ENCODE data around the gene USP20.

USP20 gene

DNA sequence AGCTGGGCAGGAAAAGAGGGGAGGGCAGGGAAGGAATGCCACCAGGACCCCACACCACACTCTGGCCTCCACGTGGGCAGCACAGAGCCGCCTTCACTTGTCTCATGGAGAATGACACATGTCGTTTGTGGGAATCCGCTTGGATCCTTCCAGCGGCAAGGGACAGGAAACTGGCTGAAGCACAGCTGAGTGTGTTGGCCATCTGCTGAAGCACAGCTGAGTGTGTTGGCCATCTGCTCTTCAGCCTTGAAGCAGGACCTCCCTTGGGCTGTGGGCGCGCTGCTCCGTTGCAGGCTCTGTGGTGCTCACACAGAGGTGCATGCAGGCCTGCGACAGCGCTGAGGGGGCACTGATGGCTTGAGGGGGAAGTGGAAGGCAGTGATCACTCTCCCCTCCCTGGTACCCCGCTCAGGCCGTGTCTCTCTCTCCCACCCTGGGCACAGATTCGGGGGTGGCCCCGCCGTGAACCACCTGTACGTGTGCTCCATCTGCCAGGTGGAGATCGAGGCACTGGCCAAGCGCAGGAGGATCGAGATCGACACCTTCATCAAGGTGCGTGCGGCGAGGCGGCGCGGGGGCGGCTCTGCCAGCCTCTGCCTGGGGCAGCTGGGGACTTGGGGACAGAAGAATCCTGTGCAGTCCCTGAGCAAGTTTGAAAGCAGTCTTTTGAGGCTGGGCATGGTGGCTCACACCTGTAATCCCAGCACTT is 40.6 kb downstream of the USP20 start:
- DNase-seq = peak in 1 of 2 experiments; percentile 58

DNA sequence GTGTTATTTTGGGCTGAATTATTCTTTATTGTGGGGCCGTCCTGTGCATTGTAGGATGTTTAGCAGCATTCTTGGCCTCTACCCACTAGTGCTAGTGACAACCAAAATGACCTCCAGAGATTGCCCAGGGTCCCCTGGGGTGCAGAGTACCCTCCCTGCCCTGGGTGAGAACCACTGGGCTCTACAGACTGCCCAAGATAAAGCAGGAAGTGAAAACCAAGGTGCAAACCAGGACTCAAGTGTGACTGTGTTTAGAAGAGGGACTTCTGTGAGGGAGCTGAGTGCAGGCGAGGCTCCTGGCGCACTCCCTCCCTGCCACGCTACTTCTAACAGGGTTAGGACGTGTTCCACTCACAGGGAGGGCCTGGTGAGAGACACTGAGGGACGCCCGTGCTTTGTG is 41.6 kb downstream of the USP20 start:
- DNase-seq = no peak

- no peak for DNase-seq
Observed at GRCh38 chr9:129878291-129878690, 43.0 kb downstream of the USP20 start.

GRCh38 chr9:129879103-129879699 is 43.9 kb downstream of the USP20 start:
- DNase-seq = no peak

DNA sequence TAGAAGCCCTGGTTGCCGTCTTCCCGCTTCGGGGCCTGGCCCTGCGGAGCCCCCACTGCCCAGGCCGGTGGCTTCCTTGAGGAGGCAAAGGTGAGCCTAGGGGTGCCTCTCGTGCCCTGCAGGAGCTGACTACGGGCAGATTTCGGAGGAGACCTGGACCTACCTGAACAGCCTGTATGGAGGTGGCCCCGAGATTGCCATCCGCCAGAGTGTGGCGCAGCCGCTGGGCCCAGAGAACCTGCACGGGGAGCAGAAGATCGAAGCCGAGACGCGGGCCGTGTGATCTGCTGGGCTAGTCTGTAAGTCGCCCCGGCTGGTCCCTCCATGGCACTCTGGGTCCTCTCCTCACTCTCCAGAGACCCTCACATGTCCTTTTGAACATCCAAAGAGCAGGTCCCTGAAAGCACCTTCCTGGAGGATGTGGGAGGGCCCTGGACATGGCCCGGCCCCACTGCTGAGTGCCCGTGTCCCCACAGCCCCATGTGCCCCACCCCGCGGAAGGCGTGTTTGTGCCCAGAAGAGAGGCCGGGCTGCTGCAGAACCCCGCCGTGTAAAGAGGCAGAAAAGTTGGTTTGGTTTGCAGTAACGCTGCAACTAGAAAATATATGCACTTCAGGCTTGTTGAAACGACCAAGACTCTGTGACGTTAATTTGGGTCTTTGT is 44.9 kb downstream of the USP20 start:
- no peak for DNase-seq

- DNase-seq = no peak
Observed at GRCh38 chr9:129880654-129881546, 45.6 kb downstream of the USP20 start.

GRCh38 chr9:129881547-129882324 is 46.5 kb downstream of the USP20 start:
- no peak for DNase-seq

GRCh38 chr9:129884220-129885017 is 49.2 kb downstream of the USP20 start:
- peak; percentile 25 to 60 for DNase-seq

DNA sequence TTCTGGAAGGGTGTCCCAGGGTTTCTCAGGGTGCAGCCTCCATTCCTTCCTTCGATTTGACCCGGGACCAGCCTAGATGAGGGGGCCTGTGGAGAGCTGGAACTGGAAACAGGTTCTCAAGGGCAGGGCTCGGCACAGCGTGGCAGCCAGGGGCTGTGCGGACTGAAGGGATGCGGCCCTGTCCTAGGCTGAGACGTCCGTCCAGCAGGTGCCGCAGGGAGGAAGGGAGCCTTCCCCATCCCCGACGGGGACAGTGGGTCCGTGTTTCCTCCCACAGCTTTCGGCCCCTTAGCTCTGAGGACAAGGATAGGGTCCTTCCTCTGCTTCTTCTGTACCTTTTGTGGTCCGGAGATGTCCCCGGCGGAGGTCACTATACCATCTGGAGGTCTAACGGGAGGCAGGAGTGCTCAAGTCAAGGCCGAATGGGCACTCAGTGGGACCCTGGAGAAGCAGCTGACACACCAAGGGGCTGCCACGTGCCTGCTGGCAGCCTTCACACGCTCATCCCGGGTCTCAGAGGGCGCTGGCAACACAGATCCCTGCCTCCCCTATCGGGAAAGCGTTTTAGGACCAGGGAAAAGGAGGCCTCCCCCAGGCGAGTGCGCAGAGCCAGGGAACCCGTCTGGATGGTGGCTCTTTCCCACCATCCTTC is 49.9 kb downstream of the USP20 start:
- DNase-seq = no peak

GRCh38 chr9:129885670-129886106 is 50.4 kb downstream of the USP20 start:
- peak in 1 of 2 experiments; percentile 61 for DNase-seq

DNA sequence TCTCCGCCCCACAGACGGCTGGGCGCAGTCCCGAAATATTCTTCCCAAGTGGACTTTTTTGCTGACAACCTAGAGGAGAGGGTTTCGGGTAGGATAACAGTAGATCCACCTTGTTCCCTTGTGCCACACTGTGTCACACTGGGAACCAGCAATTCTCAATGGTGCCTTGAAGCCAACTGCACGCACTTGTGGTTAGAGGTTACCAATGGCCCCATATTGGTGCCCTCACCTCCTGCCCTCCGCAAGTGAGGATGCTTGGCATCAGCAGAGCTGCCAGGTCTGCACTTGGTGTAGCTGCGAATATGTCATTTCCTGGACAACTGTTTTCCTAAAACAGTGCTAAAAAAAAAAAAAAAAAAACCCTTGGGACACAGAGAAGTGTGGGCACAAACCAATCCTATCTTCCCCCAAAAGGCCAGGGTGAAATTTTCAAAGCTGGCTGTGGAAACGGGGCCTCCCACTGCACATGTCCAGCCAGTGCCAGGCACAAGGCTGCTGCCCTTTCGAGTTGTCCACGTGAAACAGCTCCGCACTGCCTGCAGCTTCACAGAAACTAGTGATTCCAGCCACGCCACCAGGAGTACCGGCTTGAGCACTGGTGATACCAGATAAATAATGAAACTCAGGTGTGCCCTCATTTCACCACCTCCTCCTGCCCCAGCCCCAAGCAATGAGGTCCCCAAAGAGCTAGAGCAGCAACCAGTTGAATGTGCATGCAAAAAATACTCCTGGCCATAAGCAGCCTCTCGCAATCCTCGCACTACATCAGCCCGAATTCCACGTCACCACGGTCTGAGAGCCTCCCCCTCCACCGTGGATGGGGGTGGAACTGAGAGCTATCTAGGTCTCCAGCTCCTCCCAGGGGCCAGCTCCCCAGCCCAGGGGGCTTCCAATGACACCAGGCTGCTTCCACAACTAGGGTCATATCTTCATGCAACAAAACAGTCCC is 51.2 kb downstream of the USP20 start:
- DNase-seq = no peak

DNA sequence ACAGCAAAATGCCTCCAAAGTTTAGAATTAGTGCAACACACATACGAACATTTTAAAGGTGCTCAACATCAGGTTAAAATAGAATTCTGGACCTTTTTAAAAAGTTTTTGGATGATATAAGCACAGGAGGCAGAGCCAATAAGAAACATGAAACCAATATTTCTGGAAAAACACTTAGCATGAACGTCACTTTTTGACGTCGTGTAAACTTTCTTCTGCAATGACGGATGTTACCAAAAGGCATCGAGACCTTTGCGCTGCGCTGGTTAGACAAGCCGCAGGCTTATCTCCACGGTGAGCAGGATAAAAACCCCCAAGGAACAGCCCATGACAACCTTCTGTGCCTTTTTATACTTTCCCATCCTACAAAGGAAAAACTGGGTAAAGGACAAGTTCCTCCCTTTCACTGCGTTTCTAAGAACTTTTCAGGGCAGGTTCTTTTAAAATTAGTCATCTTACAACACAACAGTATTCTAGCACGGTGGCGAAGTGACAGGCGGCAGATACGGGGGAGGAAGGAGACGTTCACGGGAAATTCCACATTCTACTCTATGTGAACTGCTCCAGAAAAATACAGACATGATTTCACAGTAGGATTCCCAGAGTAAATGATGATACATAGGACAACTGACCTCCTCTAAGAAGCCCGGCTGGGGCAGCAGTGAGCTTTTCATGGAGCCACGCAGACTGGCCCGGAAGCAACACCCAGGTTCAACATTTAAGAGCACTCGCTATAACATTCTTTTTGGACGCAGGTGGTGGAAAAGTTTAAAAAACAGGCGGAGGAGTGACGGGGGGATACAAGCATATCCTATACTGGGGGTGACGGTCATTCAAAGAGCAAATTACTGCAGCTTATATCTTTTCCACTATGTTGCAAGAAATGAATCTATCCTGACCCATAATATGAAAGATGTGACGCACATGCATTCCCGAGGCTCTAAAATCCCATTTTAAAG is 52.4 kb downstream of the USP20 start:
- no peak for DNase-seq

DNA sequence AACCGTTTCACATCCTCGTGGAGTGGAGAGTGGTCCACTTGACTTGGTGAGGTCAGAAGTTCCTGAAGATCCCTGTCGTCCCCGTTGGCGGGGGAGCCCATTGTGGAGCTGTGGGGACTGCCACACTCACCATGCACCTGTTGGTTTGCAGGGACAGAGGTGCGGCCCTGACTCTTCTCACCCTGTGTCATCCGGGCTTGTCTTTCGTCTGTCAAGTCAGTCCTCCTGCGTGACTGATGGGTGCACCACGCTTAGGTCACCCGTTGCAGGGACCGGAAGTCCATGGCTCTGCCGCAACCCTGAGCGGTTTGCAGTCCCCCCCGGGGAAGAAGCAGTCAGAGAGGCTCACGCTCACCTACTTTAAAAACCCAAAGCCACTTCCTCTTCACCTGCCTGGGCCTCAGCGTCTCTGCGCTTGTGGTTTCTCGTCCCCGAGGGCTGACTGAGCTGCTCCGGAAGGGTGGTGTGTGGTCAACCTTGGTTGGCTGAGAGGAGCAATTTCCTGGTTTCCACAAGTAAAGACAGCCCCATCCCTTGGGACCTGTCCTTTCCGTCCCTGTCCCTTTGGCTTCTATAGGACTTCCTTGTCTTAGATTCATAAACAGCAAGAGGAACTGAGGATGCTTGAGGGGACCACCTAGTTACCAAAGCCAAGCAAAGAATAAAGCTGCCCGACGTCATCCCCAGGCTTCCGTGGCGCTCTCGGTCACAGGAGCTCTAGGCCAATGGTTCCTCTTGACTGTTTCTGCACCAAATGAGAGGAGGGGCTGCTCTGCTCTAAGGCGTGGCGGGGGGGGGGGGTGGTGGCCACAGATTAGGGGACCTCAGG is 53.2 kb downstream of the USP20 start:
- no peak for DNase-seq

DNA sequence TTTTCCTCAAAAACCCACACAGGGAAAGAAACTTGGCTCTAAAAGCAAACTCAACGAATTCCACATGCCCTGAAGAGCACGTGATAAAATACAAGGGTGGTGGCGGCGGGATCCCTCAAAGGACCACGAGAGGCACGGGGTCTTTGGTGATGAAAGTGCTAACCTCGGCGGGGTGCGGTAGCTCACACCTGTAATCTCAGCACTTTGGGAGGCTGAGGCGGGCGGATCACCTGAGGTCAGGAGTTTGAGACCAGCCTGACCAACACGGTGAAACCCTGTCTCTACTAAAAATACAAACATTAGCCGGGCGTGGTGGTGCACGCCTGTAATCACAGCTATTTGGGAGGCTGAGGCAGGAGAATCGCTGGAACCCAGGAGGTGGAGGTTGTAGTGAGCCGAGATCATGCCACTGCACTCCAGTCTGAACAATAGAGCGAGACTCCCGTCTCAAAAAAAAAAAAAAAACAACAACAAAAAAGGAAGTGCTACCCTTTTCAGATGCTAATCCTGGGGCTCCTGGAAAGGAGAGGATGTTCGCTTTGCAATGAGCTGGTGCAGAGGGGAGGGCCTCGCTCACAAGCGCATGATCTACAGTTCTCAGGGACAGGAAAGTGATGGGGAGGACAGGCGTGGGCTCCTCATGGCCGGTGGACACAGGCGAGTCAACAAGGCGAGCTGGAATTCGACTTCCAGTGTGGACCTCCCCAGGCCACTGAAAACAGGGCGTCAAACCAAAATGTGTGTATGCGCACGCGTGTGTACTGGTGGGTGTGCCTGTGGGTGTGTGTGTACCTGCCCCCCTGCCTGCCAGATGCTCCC is 54.1 kb downstream of the USP20 start:
- no peak for DNase-seq

DNA sequence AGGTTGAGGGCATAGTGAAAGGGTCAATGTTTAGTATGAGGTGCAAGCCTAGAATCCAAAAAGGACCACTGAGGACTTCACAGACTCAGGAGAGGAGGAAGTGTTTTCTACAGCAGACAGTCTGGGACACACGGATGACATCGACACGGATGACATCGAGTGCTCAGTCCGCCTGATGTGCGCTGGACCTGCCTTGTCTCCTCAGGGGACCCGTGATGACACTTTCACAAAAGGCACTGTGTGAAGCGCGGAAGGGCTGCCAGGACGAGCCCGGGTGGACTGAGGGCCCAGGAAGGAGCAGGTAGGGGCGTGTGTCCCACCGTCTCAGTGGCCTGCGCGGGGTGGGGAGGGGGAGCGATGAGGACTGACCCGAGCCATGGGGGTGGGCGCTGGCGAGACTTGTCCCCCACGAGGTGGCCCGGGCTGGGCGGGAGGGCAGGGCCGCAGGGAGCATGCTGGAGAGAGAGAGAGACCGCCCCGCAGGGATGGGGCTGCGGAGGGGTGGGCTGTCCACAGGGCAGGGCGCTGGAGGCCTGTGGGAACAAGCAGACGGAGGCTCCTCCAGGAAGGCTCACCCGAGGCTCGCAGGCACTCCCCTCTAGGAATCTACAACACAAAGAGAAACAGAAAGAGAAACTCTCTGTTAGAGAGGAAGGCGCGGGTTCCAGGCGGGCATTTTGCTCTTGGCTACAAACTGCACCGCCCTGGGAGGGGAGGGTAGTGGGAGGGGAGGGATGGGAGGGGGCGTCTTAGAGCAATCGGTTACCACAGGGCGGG is 54.9 kb downstream of the USP20 start:
- DNase-seq = no peak

All from cerebellar nuclear complex (tissue), 1 donor.